GM12873 (cell line): ENCODE measurements around the gene ACTN4.

Experiments used
- TF ChIP-seq, protein P1 (sequence below): IDR thresholded peaks from 2 replicates; pipeline ENCODE4 v1.5.1; 2012; ENCODE audit warnings: low read depth, mild to moderate bottlenecking, moderate library complexity, low read length, control low read depth; ENCODE audit not compliant: insufficient read depth; ENCODE audit errors: missing control alignments

Gene ACTN4

GRCh38 chr19:38617764-38618589 is 29.5 kb upstream of the ACTN4 start, which contains the start of gene MAP4K1:
Gene MAP4K1, minus strand, starts transcription at chr19:38617953. Its CDS starts 58 bp downstream, at chr19:38617895.
- TF ChIP-seq, protein P1, sequence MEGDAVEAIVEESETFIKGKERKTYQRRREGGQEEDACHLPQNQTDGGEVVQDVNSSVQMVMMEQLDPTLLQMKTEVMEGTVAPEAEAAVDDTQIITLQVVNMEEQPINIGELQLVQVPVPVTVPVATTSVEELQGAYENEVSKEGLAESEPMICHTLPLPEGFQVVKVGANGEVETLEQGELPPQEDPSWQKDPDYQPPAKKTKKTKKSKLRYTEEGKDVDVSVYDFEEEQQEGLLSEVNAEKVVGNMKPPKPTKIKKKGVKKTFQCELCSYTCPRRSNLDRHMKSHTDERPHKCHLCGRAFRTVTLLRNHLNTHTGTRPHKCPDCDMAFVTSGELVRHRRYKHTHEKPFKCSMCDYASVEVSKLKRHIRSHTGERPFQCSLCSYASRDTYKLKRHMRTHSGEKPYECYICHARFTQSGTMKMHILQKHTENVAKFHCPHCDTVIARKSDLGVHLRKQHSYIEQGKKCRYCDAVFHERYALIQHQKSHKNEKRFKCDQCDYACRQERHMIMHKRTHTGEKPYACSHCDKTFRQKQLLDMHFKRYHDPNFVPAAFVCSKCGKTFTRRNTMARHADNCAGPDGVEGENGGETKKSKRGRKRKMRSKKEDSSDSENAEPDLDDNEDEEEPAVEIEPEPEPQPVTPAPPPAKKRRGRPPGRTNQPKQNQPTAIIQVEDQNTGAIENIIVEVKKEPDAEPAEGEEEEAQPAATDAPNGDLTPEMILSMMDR: no peak

GRCh38 chr19:38618590-38619360 is 28.7 kb upstream of the ACTN4 start, which contains the start of gene EIF3K:
Gene EIF3K, plus strand, starts transcription at chr19:38619188. Its CDS starts 81 bp downstream, at chr19:38619269.
- TF ChIP-seq, protein P1: no peak

DNA sequence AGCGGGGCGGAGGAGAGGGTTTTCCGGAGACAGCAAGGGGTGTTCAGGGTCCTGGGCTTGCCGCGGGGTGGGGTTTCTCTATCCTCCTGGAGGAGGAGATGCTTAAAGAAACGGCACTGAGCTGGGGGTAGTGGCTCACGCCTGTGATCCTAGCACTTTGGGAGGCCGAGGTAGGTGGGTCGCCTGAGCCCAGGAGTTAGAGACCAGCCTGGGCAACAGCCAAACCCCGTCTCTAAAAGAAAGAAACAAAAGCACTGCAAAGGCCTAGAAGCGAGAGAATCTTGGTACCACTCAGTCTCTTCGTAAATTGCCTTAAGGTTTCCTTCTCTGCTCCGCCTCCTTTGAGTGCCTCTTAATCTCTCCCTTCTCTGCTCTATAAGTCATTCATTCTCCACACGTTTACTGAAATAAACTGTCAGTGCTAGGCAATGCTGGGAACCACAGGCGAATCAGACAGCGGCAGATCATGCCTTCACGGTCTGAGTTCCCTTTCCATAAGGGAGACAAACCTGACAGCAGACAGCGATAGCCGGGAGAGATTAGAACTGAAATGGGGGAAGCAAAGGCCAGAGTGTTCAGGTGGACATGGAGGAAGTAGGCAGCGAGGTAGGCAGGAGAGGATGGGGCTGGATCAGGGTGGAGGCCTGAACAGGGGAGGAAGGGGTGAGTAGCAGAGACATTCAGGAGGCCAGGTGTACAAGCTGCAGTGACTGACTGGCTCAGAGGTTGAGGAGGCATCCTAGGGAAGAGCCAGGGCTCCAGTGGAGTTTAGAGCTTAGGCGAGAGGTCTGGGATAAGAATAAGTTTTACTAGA is 27.9 kb upstream of the ACTN4 start:
- TF ChIP-seq, protein P1: no peak

- TF ChIP-seq, protein P1: no peak
Observed at GRCh38 chr19:38624822-38625221, 22.6 kb upstream of the ACTN4 start.

DNA sequence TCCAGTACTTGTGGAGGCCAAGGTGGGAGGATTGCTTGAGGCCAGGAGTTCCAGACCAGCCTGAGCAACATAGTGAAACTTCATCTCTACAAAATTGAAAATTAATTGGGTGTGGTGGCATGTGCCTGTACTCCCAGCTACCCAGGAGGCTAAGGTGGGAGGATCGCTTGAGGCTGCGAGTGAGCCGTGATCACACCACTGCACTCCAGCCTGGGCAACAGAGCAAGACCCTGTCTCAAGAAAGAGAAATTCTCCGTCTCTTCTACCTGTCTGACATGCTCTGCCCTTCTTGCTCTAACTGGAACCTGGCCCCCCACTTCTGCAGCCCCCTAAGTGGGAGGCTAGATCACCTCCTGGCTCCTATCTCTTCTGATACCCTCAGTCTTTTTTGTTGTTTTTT is 21.0 kb upstream of the ACTN4 start:
- TF ChIP-seq, protein P1: no peak

DNA sequence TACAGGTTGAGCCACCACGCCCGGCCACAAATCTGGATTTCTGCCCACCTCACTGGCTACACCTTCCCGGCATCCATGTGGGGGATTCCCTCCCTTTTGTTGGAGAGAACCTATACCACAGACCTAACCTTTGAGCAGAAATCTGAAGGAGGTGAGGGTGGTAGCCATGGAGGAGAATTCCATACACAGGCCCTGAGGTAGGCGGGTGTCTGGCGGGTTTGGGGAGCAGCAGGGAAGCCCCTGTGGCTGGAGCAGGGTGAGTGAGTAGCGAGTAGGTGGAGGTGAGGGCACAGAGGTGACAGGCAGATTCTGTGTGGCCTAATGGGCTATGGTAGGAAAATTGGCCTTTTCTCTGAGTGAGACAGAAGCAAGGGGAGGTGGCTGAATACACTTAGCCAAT is 17.9 kb upstream of the ACTN4 start:
- TF ChIP-seq, protein P1: no peak
